GM12874 (cell line): Measurements from ENCODE around the gene INO80B.

ENCODE experiments used
- CTCF ChIP-seq: IDR thresholded peaks from 2 replicates; pipeline ENCODE4 v1.5.1; 2011; ENCODE audit warnings: low read depth, mild to moderate bottlenecking, control low read depth, low read length, moderate library complexity; ENCODE audit not compliant: insufficient read depth

INO80B gene

GRCh38 chr2:74421221-74421870 is 33.5 kb upstream of the INO80B start, which contains the start of the genes C2orf81 and WDR54:
C2orf81 (minus strand) TSS chr2:74421619; CDS start chr2:74421560, 59 bp downstream.
WDR54 (plus strand) TSS chr2:74421730; CDS start chr2:74422154, 424 bp downstream.
- no peak for TF ChIP-seq CTCF

GRCh38 chr2:74423231-74424095 is 31.4 kb upstream of the INO80B start:
- no peak for TF ChIP-seq CTCF

- no peak for TF ChIP-seq CTCF
Measured at GRCh38 chr2:74424139-74424992, 30.5 kb upstream of the INO80B start.

GRCh38 chr2:74424995-74425406 is 29.9 kb upstream of the INO80B start:
- TF ChIP-seq CTCF, result no peak

- no peak for TF ChIP-seq CTCF
Measured at GRCh38 chr2:74425523-74425922, 29.4 kb upstream of the INO80B start.

DNA sequence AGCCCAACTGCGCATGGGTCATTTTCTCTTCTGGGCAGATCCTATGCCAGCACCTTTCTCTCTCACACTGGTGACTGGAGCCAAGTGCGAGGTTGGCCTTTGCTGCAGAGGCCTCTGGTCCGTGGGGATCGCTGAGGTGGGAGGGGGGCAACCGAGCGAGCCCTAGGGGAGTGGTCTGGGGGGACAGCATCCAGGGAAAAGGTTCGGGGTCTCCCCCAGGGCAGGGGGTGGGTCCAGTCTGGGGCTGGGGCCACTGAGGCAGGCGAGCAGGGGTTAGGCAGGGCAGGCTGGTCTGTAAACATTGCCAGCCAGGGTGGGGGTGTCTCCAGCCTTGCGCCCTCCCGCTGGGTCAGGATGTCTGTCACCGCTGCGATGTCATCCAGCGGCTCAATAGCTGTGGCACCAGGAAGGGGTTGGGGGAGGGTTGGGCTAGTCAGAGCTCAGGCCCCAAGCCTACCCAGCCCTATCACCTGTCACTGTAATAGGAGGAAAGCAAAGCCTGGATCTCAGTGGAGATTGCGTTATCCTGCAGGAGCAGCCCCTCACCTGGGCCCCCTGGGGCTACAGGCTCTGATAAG is 28.6 kb upstream of the INO80B start:
- TF ChIP-seq CTCF, result no peak
